ENCODE data around the gene EIF4G3. TPM values are rescaled to one million over a fixed set of nuclear protein-coding genes. Genes with fewer than 3 reads are reported as not detected.
"Not testable (repeated sequence)": the region's sequence is repeated elsewhere in the genome, so short reads cannot be mapped to it uniquely, and the experiment has no call there.

The EIF4G3 gene
- total RNA-seq, 1 experiment from 2014 or later: 16.0 TPM

- no peaks in the 10 kb centered on the region for H3K9me3 ChIP-seq
- no peaks in the 10 kb centered on the region for H3K36me3 ChIP-seq
- no peaks in the 10 kb centered on the region for H3K27me3 ChIP-seq
- no peak overlapping the region for H3K4me3 ChIP-seq
- no peak for DNase-seq
These were observed 107.1 kb downstream of the EIF4G3 start for GRCh38 chr1:21069549-21069948.

DNA sequence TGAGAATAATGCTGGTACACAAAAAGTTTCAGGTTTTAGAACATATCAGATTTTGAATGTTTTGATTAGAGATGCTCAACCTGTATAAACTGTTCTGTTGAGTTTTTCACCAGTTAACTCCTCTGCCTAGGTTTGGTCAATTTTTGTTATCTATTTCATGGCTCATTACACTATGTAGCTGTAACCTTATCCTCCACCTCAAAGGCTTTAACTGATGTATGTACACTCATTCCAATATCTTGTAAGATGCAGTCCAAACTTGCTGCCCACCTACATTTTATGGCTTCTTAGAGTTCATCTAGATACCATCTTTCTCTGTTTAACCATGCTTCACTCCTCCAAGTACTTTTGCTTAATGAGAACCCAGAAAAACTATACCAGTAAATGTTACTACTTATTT lies 107.8 kb downstream of the EIF4G3 start:
- no peak for DNase-seq
- H3K4me3 ChIP-seq: no peak overlapping the region

GRCh38 chr1:21067551-21068227 lies 109.0 kb downstream of the EIF4G3 start:
- no peaks in the 10 kb centered on the region for H3K36me3 ChIP-seq
- H3K27me3 ChIP-seq: no peaks in the 10 kb centered on the region
- H3K4me3 ChIP-seq: no peak overlapping the region
- DNase-seq: no peak
- no peaks in the 10 kb centered on the region for H3K9me3 ChIP-seq

More for the DNA sequence above, 107.8 kb downstream of the EIF4G3 start:
- Histone ChIP-seq H3K27me3 (no peaks in the 10 kb centered on the region), H3K36me3 (no peaks in the 10 kb centered on the region), H3K9me3 (no peaks in the 10 kb centered on the region)

DNA sequence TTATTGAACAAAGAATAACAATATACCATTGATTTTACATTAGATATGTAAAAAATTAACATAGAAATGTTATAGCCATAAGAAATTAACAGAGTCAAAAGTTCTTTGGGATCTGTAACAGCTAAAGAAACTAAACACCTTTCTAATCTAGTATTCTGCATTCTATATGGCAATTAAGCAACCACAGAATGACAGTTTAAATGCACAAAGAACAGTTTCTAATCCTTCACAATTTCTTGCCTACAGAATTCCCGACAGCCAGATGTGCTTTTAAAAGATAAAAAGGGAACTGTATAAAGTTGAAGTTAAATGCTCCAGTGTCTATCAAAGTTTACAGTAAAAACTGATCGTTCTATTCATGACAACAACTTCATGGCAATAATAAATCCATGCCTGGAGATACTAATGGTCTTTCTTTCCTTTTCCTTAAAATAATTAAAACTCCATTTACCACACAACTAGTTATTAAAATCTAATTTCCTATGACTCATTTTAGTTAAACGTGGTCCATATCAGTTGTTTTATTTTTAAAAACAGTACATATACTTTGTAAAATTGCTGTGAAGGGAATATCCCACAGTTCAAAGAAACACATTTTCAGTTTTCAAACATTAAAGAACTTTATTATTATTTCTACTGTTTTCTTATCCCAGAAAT lies 110.2 kb downstream of the EIF4G3 start:
- no peak overlapping the region for H3K4me3 ChIP-seq
- H3K36me3 ChIP-seq: no peaks in the 10 kb centered on the region
- H3K27me3 ChIP-seq: no peaks in the 10 kb centered on the region
- H3K9me3 ChIP-seq: no peaks in the 10 kb centered on the region
- DNase-seq: no peak

DNA sequence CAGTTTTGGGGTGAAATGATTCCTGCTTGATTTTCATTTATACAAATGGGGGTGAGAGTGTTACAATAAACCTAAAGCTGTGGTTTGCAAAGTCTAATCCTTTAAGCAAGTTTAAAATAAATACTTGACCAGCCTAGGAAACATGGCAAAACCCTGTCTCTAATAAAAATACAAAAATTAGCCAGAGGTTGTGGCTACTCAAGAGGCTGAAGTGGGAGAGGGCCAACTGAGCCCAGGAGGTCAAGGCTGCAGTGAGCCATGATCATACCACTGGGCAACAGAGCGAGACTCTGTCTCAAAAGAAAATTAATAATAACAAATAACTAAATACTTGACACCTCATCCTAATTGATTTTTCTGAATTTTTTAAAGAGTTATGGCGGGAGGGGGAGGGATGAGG lies 110.8 kb downstream of the EIF4G3 start:
- no peak overlapping the region for H3K4me3 ChIP-seq
- no peak for DNase-seq
- H3K27me3 ChIP-seq: no peaks in the 10 kb centered on the region
- peaks cover 3% of the 10 kb centered on the region; the same call in 1 of the 2 replicates for H3K36me3 ChIP-seq
- no peaks in the 10 kb centered on the region for H3K9me3 ChIP-seq

GRCh38 chr1:21064057-21064456 lies 112.6 kb downstream of the EIF4G3 start:
- Histone ChIP-seq H3K36me3 (peaks cover 7% of the 10 kb centered on the region; the same call in 1 of the 2 replicates), H3K27me3 (no peaks in the 10 kb centered on the region), H3K4me3 (no peak overlapping the region), H3K9me3 (no peaks in the 10 kb centered on the region)
- DNase-seq: no peak

DNA sequence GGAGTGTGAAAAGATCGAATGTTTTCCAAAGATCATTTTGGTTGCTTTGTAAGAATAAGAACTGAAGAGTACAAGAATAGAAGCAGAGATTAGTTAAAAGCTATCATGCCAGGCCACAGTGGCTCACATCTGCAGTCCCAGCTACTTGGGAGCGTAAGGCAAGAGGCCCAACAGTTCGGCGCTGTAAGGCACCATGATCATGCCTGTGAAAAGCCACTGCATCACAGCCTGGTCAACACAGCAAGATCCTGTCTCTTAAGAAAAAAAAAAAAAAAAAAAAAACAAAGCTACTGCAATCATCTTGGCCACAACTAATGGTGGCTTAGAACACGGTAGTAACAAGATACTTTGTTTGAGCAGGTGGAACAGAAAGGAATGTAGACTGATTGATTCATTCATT lies 116.2 kb downstream of the EIF4G3 start:
- no peaks in the 10 kb centered on the region for H3K27me3 ChIP-seq
- peaks cover 7% of the 10 kb centered on the region; the same call in 1 of the 2 replicates for H3K36me3 ChIP-seq
- no peak for DNase-seq
- no peak overlapping the region for H3K4me3 ChIP-seq
- H3K9me3 ChIP-seq: no peaks in the 10 kb centered on the region

GRCh38 chr1:21059021-21059420 lies 117.7 kb downstream of the EIF4G3 start:
- Histone ChIP-seq H3K36me3 (peaks cover 7% of the 10 kb centered on the region; the same call in 1 of the 2 replicates), H3K4me3 (no peak overlapping the region), H3K9me3 (no peaks in the 10 kb centered on the region), H3K27me3 (no peaks in the 10 kb centered on the region)
- no peak for DNase-seq

DNA sequence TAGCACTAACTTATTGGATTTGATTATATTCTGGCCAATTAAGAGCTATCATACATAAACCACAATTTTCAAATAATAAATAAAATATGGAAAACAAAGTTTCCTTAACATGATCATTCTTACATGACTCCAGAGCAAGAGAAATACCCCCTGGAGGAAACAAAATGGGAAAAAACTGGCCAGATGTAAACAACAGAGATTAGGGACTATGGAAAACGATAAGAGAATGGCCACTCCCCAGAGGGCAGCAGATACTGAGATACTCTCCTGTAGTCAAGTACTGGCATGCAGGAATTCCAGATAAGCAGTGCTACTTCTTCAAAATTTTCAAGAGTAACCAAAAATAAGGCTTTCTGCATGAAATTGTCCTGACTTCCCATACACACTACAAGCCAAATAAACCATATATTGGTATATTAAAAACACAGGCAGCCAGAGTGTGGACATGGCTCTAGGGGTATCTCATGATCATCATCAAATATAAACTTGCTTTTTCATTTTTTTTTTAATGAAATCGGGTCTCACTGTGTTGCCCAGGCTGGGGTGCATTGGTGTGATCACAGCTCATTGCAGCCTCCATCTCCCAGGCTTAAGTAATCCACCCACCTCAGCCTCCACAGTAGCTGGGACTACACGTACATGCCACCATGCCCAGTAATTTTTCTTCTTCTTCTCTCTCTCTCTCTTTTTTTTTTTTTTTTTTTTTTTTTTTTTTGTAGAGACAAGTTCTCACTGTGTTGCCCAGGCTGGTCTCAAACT lies 118.5 kb downstream of the EIF4G3 start:
- H3K4me3 ChIP-seq: no peak overlapping the region
- H3K27me3 ChIP-seq: no peaks in the 10 kb centered on the region
- no peak for DNase-seq
- peaks cover 7% of the 10 kb centered on the region; the same call in 1 of the 2 replicates for H3K36me3 ChIP-seq
- H3K9me3 ChIP-seq: no peaks in the 10 kb centered on the region

GRCh38 chr1:21053189-21053928 lies 123.3 kb downstream of the EIF4G3 start:
- H3K4me3 ChIP-seq, H3K27me3 ChIP-seq, H3K9me3 ChIP-seq, DNase-seq, H3K36me3 ChIP-seq: not testable (repeated sequence)

DNA sequence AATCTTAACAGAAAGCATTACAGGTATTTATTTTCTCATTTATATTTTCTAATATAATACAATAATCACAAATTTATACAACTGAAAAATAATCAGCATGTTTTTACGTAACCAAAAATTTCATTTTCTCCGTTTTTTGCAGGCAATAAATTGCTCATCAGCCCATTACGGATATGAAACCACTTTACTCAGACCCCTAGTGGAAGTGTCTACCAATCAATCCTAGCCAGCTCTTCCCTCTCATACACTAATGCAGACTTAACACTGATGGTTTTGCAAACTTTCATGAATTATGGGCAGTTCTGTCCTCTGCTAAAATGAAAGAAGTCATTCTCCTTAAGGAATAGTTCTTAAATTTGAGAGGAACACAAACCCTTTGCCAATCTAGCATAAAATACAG lies 124.7 kb downstream of the EIF4G3 start:
- no peaks in the 10 kb centered on the region for H3K9me3 ChIP-seq
- no peaks in the 10 kb centered on the region for H3K27me3 ChIP-seq

GRCh38 chr1:21051177-21051825 lies 125.4 kb downstream of the EIF4G3 start:
- H3K4me3 ChIP-seq: no peak overlapping the region
- no peaks in the 10 kb centered on the region for H3K9me3 ChIP-seq
- no peak for DNase-seq
- peaks cover 6% of the 10 kb centered on the region; the same call in 1 of the 2 replicates for H3K36me3 ChIP-seq
- no peaks in the 10 kb centered on the region for H3K27me3 ChIP-seq

More for the DNA sequence above, 124.7 kb downstream of the EIF4G3 start:
- Histone ChIP-seq H3K4me3 (no peak overlapping the region), H3K36me3 (peaks cover 6% of the 10 kb centered on the region; the same call in 1 of the 2 replicates)
- DNase-seq: no peak

GRCh38 chr1:21050031-21050430 lies 126.7 kb downstream of the EIF4G3 start:
- H3K36me3 ChIP-seq: peaks cover 6% of the 10 kb centered on the region; the same call in 1 of the 2 replicates
- no peaks in the 10 kb centered on the region for H3K9me3 ChIP-seq
- H3K27me3 ChIP-seq: no peaks in the 10 kb centered on the region
- no peak for DNase-seq
- no peak overlapping the region for H3K4me3 ChIP-seq

DNA sequence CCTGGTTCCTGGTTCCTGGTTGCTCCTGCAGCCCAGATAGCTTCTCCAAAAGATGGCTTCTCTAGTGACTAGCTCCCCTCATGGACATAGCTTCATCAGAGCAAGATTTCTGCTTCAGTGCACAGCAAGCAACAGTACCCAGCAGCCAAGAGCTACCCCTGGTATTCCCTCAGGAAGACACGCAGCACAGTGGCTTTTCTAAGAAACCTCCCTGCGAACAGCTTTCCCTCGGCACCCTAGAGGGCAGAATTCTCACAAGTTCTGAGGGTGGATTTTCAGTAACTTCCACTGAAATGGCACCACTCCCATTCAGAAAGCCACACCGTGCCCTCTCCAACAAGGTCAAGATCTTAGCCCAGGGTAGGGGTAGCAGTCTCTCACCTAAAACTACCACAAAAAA lies 128.2 kb downstream of the EIF4G3 start:
- DNase-seq: no peak

GRCh38 chr1:21046132-21046531 lies 130.6 kb downstream of the EIF4G3 start:
- H3K36me3 ChIP-seq: peaks cover 6% of the 10 kb centered on the region; the same call in 1 of the 2 replicates
- DNase-seq: no peak
- no peak overlapping the region for H3K4me3 ChIP-seq
- H3K9me3 ChIP-seq: no peaks in the 10 kb centered on the region
- H3K27me3 ChIP-seq: no peaks in the 10 kb centered on the region

More for the DNA sequence above, 128.2 kb downstream of the EIF4G3 start:
- H3K36me3 ChIP-seq: peaks cover 6% of the 10 kb centered on the region; the same call in 1 of the 2 replicates
- H3K4me3 ChIP-seq: no peak overlapping the region
- no peaks in the 10 kb centered on the region for H3K27me3 ChIP-seq
- no peaks in the 10 kb centered on the region for H3K9me3 ChIP-seq

GRCh38 chr1:21045351-21045750 lies 131.3 kb downstream of the EIF4G3 start:
- Histone ChIP-seq H3K27me3 (no peaks in the 10 kb centered on the region), H3K36me3 (peaks cover 6% of the 10 kb centered on the region; the same call in 1 of the 2 replicates), H3K4me3 (no peak overlapping the region), H3K9me3 (no peaks in the 10 kb centered on the region)
- DNase-seq: no peak

Measured in MG63 (cell line).